Caco-2 (cell line): ENCODE data around the gene KLHL6. TPM values are rescaled to one million over a fixed set of nuclear protein-coding genes. Genes with fewer than 3 reads are reported as not detected.

Source experiments
- BruUV-seq: library from RNA; stranded (reverse); fragments of 400-500 nt; replicated peaks from 2 replicates; lab custom pipeline; 2021; lab: Mats Ljungman, UMichigan
- CTCF ChIA-PET: fragments of 300-600 bp; sonication (Branson Sonifier 250); formaldehyde crosslinking; loops from one replicate; lab custom pipeline; 2022; ENCODE audit warnings: antibody characterized with exemption; lab: Charles Lee
- POLR2A ChIA-PET: fragments of 300-600 bp; sonication (Branson Sonifier 250); formaldehyde crosslinking; loops from one replicate; lab custom pipeline; 2022; ENCODE audit warnings: antibody characterized with exemption; lab: Charles Lee
- DNase-seq, 2 experiments: peaks; one replicate each; pipeline versions ENCODE4 v3.0.0 to v3.0.0-alpha.2; 2020 to 2022
- H3K27me3 ChIP-seq: replicated peaks from 2 replicates; pipeline ENCODE4 v1.6.0; 2011; ENCODE audit warnings: low read length; ENCODE audit not compliant: control insufficient read depth, insufficient read depth
- H3K36me3 ChIP-seq: 2 replicates; pipeline ENCODE4 v1.5.1; 2011; ENCODE audit warnings: low read length; ENCODE audit not compliant: control insufficient read depth, insufficient read depth
- H3K4me1 ChIP-seq: fragments of 250-450 bp; sonication (Bioruptor Pico); 2 replicates; pipeline ENCODE4 v1.5.1; 2020; ENCODE audit warnings: mild to moderate bottlenecking
- H3K4me3 ChIP-seq: 2 replicates; pipeline ENCODE4 v1.5.1; 2011; ENCODE audit warnings: low read depth, mild to moderate bottlenecking, control low read depth, low read length
- H3K9me3 ChIP-seq: fragments of 250-450 bp; sonication (Bioruptor Pico); 2 replicates; pipeline ENCODE4 v1.5.1; 2020; ENCODE audit warnings: mild to moderate bottlenecking, moderate library complexity
- H3K27ac Mint-ChIP-seq: one replicate; pipeline ENCODE4 v1.8.0; 2022; ENCODE audit warnings: mixed read lengths; ENCODE audit not compliant: unreplicated experiment
- H3K27me3 Mint-ChIP-seq: one replicate; pipeline ENCODE4 v1.8.0; 2022; ENCODE audit warnings: mixed read lengths; ENCODE audit not compliant: insufficient read depth, unreplicated experiment
- H3K36me3 Mint-ChIP-seq: one replicate; pipeline ENCODE4 v1.8.0; 2022; ENCODE audit warnings: mild to moderate bottlenecking, mixed read lengths; ENCODE audit not compliant: insufficient read depth, unreplicated experiment
- H3K4me1 Mint-ChIP-seq: one replicate; pipeline ENCODE4 v1.8.0; 2022; ENCODE audit warnings: low read depth, mixed read lengths; ENCODE audit not compliant: unreplicated experiment
- H3K4me3 Mint-ChIP-seq: one replicate; pipeline ENCODE4 v1.8.0; 2022; ENCODE audit warnings: mild to moderate bottlenecking, moderate library complexity, mixed read lengths; ENCODE audit not compliant: unreplicated experiment
- H3K9me3 Mint-ChIP-seq: one replicate; pipeline ENCODE4 v1.8.0; 2022; ENCODE audit warnings: mixed read lengths; ENCODE audit not compliant: unreplicated experiment
- intact Hi-C: fragments of 100-400 bp; cut with micrococcal nuclease; formaldehyde crosslinking; loops from one replicate; pipeline ENCODE4 v1.10.0; 2022; ENCODE audit not compliant: unreplicated experiment
- total RNA-seq: library from RNA; stranded (reverse); gene quantifications from 2 replicates; pipeline ENCODE4 v1.2.3, GENCODE V29; 2022
- TF ChIP-seq, protein P1 (sequence below), 2 experiments: fragments of 200-600 bp in 1 of 2; IDR thresholded peaks; 1 replicate in 1 of 2; 2 replicates in 1 of 2; pipeline versions ENCODE4 v1.5.1 to v1.8.0; 2011 to 2022; ENCODE audit warnings: antibody characterized with exemption in 1 of 2, control low read depth in 1 of 2, inconsistent platforms in 1 of 2, low read depth in 1 of 2, low read length in 1 of 2, mild to moderate bottlenecking in 1 of 2, moderate library complexity in 1 of 2; ENCODE audit not compliant: insufficient read depth in 1 of 2, severe bottlenecking in 1 of 2, unreplicated experiment in 1 of 2

KLHL6 gene
- total RNA-seq, 1 experiment from 2014 or later: not detected

DNA sequence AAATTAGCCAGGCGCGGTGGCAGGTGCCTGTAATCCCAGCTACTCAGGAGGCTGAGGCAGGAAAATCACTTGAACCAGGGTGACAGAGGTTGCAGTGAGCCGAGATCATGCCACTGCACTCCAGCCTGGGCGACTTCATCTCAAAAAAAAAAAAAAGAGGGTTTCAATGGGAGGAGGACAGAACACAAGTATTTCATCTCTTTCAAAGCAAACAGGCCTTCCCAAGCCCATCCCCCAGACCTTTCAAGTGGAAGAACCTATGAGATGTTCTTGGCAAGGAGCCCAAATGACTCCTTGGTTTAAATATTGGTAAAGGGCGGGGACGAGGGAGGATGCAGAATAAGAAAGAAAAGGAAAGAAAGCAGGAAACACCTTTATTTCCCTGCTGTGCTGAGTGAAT, 64.9 kb downstream of the KLHL6 start:
- no peaks in the 10 kb centered on the region for H3K36me3 Mint-ChIP-seq
- CTCF ChIA-PET: no interaction called here
- intact Hi-C loops: no loop called here
- Histone ChIP-seq H3K9me3 (no peaks in the 10 kb centered on the region), H3K27me3 (no peaks in the 10 kb centered on the region), H3K36me3 (no peaks in the 10 kb centered on the region), H3K4me3 (no peak overlapping the region), H3K4me1 (no peaks in the 10 kb centered on the region)
- no peaks in the 10 kb centered on the region for H3K9me3 Mint-ChIP-seq
- BruUV-seq: no TSS peak
- H3K27me3 Mint-ChIP-seq: no peaks in the 10 kb centered on the region
- TF ChIP-seq, protein P1, sequence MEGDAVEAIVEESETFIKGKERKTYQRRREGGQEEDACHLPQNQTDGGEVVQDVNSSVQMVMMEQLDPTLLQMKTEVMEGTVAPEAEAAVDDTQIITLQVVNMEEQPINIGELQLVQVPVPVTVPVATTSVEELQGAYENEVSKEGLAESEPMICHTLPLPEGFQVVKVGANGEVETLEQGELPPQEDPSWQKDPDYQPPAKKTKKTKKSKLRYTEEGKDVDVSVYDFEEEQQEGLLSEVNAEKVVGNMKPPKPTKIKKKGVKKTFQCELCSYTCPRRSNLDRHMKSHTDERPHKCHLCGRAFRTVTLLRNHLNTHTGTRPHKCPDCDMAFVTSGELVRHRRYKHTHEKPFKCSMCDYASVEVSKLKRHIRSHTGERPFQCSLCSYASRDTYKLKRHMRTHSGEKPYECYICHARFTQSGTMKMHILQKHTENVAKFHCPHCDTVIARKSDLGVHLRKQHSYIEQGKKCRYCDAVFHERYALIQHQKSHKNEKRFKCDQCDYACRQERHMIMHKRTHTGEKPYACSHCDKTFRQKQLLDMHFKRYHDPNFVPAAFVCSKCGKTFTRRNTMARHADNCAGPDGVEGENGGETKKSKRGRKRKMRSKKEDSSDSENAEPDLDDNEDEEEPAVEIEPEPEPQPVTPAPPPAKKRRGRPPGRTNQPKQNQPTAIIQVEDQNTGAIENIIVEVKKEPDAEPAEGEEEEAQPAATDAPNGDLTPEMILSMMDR (IDR thresholded peaks at IDR 0.05; ENCODE audit: insufficient read depth in 1 of 2, low read depth in 1 of 2, low read length in 1 of 2, severe bottlenecking in 1 of 2, unreplicated experiment in 1 of 2): no peak
- no peak overlapping the region for H3K4me3 Mint-ChIP-seq
- no peaks in the 10 kb centered on the region for H3K4me1 Mint-ChIP-seq
- POLR2A ChIA-PET: no interaction called here
- DNase-seq: no peak
- H3K27ac Mint-ChIP-seq: no peak overlapping the region

DNA sequence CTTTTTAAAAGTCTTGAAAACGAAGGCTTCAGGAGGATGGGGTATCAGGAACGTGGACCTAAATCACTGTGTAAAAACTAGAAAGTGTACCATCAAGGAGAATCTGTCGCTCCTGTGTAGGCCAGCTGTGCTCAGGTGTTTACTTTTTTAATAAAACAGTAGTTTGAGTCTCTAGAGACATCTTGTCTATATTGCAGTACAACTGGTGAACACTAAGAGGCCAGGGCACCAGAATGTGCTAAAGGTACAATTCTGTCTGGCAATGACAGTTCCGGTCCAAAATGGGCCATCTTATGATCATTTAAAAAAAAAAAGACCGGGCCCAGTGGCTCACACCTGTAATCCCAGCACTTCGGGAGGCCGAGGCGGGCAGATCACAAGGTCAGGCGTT, 65.3 kb downstream of the KLHL6 start:
- H3K27me3 Mint-ChIP-seq: no peaks in the 10 kb centered on the region
- no peaks in the 10 kb centered on the region for H3K9me3 Mint-ChIP-seq
- ChIA-PET POLR2A (no interaction called here), CTCF (no interaction called here)
- no peaks in the 10 kb centered on the region for H3K9me3 ChIP-seq
- H3K36me3 Mint-ChIP-seq: no peaks in the 10 kb centered on the region
- no peak overlapping the region for H3K27ac Mint-ChIP-seq
- H3K27me3 ChIP-seq: no peaks in the 10 kb centered on the region
- H3K4me3 Mint-ChIP-seq: no peak overlapping the region
- no TSS peak for BruUV-seq
- no peak overlapping the region for H3K4me3 ChIP-seq
- no peaks in the 10 kb centered on the region for H3K4me1 ChIP-seq
- DNase-seq: no peak
- TF ChIP-seq, protein P1 (IDR thresholded peaks at IDR 0.05; ENCODE audit: insufficient read depth in 1 of 2, low read depth in 1 of 2, low read length in 1 of 2, severe bottlenecking in 1 of 2, unreplicated experiment in 1 of 2): no peak
- no peaks in the 10 kb centered on the region for H3K36me3 ChIP-seq
- H3K4me1 Mint-ChIP-seq: no peaks in the 10 kb centered on the region
- intact Hi-C loops: no loop called here

DNA sequence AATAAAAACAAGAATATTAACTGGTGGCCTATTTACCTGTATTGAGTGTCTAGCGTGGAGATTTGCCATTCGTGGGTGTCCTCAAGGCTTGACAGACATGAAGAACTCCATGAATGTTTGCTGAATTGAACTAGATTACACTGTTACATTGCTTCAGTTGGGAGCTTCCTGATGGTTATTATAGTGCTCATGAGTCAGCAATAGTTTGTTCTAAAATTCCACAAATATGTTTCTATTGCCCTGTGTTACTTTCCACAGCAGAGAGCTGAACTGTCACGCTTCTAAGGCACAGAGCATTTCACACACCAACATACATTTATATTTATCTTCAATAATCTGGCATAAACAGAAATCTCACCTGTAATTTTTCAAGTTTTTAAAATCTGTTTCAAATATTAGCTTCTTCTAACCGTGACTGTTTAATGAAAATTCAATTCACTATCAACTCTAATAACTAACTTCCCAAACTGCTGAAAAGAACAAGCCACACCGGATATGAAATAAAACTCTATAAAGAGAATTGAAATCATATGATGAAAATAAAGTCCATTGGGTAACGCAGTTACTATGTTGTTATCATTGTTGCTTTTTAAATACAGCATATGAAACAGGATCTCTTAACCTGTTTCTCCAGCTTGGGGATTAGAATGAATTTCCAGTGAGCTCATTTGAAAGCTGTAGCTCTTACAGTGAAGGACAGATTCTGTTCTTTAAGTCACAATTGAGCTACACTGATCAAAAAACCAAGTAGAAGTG, 65.9 kb downstream of the KLHL6 start:
- BruUV-seq: no TSS peak
- Histone ChIP-seq H3K36me3 (no peaks in the 10 kb centered on the region), H3K4me1 (no peaks in the 10 kb centered on the region), H3K27me3 (no peaks in the 10 kb centered on the region), H3K4me3 (no peak overlapping the region), H3K9me3 (no peaks in the 10 kb centered on the region)
- ChIA-PET POLR2A (no interaction called here), CTCF (no interaction called here)
- no peak overlapping the region for H3K27ac Mint-ChIP-seq
- intact Hi-C loops: no loop called here
- DNase-seq: no peak
- no peaks in the 10 kb centered on the region for H3K27me3 Mint-ChIP-seq
- no peaks in the 10 kb centered on the region for H3K4me1 Mint-ChIP-seq
- H3K4me3 Mint-ChIP-seq: no peak overlapping the region
- no peaks in the 10 kb centered on the region for H3K36me3 Mint-ChIP-seq
- no peaks in the 10 kb centered on the region for H3K9me3 Mint-ChIP-seq
- TF ChIP-seq, protein P1 (IDR thresholded peaks at IDR 0.05; ENCODE audit: insufficient read depth in 1 of 2, low read depth in 1 of 2, low read length in 1 of 2, severe bottlenecking in 1 of 2, unreplicated experiment in 1 of 2): no peak
